HepG2 (cell line): ENCODE results near the gene BAIAP3. TPM values are rescaled to one million over a fixed set of nuclear protein-coding genes. Genes with fewer than 3 reads are reported as not detected.

ENCODE experiments used
- ATAC-seq: fragments of 200-7000 bp; cut with Tn5 transposase; 3 replicates; pipeline ENCODE4 v1.9.1; 2020; ENCODE audit warnings: mild to moderate bottlenecking, moderate library complexity
- BruUV-seq: library from RNA; stranded (reverse); fragments of 400-500 nt; replicated peaks from 2 replicates; lab custom pipeline; 2021; lab: Mats Ljungman, UMichigan
- CTCF ChIA-PET: fragments of 300-600 bp; formaldehyde crosslinking; extraction: SDS; loops from one replicate; lab custom pipeline; 2021; ENCODE audit warnings: low total read pairs, inconsistent platforms, low intra/inter-chr PET ratio; lab: Yijun Ruan, JAX
- POLR2A ChIA-PET: fragments of 350-600 bp; sonication (Branson Sonifier 250); formaldehyde crosslinking; loops from one replicate; lab custom pipeline; 2020; ENCODE audit warnings: antibody characterized with exemption, inconsistent platforms; lab: Yijun Ruan, JAX
- DNase-seq: peaks from one replicate; pipeline ENCODE4 v3.0.0-alpha.2; 2015; ENCODE audit warnings: low spot score
- FAIRE-seq: peaks from 3 replicates; lab custom pipeline; 2011; peaks lifted over from hg19 to GRCh38; lab: Jason Lieb, UNC
- H2AFZ ChIP-seq: one replicate; pipeline ENCODE4 v1.6.1; 2011; ENCODE audit warnings: low read length, inconsistent platforms
- H3K27ac ChIP-seq: fragments of 300-600 bp; 3 replicates; pipeline ENCODE4 v1.8.0; 2011; ENCODE audit warnings: mixed run types, mild to moderate bottlenecking, mixed read lengths, low read length, inconsistent platforms; ENCODE audit not compliant: insufficient read depth; ENCODE audit errors: extremely low read length
- H3K27me3 ChIP-seq, 2 experiments: fragments of 200-600 bp in 1 of 2; 2 replicates in 1 of 2; 3 replicates in 1 of 2; pipeline versions ENCODE4 v1.6.0 to v1.8.0; 2011; ENCODE audit warnings: low read length in 2 of 2, mild to moderate bottlenecking in 2 of 2, moderate library complexity in 2 of 2, inconsistent platforms in 1 of 2; ENCODE audit not compliant: insufficient read depth in 2 of 2, control insufficient read depth in 1 of 2
- H3K36me3 ChIP-seq, 2 experiments: fragments of 200-600 bp in 1 of 2; replicated peaks in 1 of 2; 2 replicates in 1 of 2; 3 replicates in 1 of 2; pipeline versions ENCODE4 v1.5.1 to v1.8.0; 2011; ENCODE audit warnings: low read length in 2 of 2, inconsistent platforms in 1 of 2; ENCODE audit not compliant: insufficient read depth in 2 of 2, control insufficient read depth in 1 of 2
- H3K4me1 ChIP-seq: 2 replicates; pipeline ENCODE4 v1.5.1; 2012; ENCODE audit warnings: low read length, inconsistent platforms; ENCODE audit not compliant: insufficient read depth
- H3K4me2 ChIP-seq: 2 replicates; pipeline ENCODE4 v1.6.0; 2011; ENCODE audit warnings: low read depth, low read length, inconsistent platforms
- H3K4me3 ChIP-seq, 3 experiments: fragments of 200-600 bp in 1 of 3; sonication (generic), shearing (Covaris generic) in 1 of 3; replicated peaks in 1 of 3; 2 replicates each; pipeline ENCODE4 v1.5.1; 2011 to 2016; ENCODE audit warnings: low read length in 3 of 3, inconsistent platforms in 2 of 3, low read depth in 2 of 3, mild to moderate bottlenecking in 2 of 3, control low read depth in 1 of 3, mixed read lengths in 1 of 3; ENCODE audit not compliant: insufficient read depth in 1 of 3
- H3K79me2 ChIP-seq: one replicate; pipeline ENCODE4 v1.6.1; 2011; ENCODE audit warnings: low read length, inconsistent platforms; ENCODE audit not compliant: insufficient read depth
- H3K9ac ChIP-seq: 2 replicates; pipeline ENCODE4 v1.6.0; 2011; ENCODE audit warnings: mild to moderate bottlenecking, low read depth, low read length, inconsistent platforms; ENCODE audit not compliant: insufficient read depth
- H3K9me3 ChIP-seq: 2 replicates; pipeline ENCODE4 v1.5.1; 2012; ENCODE audit warnings: mild to moderate bottlenecking, low read length
- H4K20me1 ChIP-seq: 2 replicates; pipeline ENCODE4 v1.6.0; 2011; ENCODE audit warnings: inconsistent platforms, mild to moderate bottlenecking, low read length, moderate library complexity; ENCODE audit not compliant: insufficient read depth
- AGO2 ChIP-seq: fragments of 200-400 bp; formaldehyde crosslinking; optimal IDR thresholded peaks from 2 replicates; pipeline ENCODE3; 2017; ENCODE audit warnings: mild to moderate bottlenecking, low read depth, low read length, moderate library complexity
- TBX2 ChIP-seq: sonication (generic); formaldehyde crosslinking; IDR thresholded peaks from 2 replicates; pipeline ENCODE4 v1.5.0; 2020; ENCODE audit warnings: missing genetic modification reagents, mild to moderate bottlenecking, borderline replicate concordance
- WGBS: methylation state at CpG from one replicate; pipeline ENCODE4 v1.1.6; 2017; ENCODE audit warnings: low lambda C conversion rate; 5-methylcytosine and 5-hydroxymethylcytosine counted together
- in situ Hi-C: cut with HindIII; loops from 2 replicates; pipeline ENCODE4 v1.10.0; 2017; ENCODE audit warnings: low pct_unique_long_range_greater_than_20kb; ENCODE audit not compliant: extremely low pct_ligation_motif_present
- intact Hi-C: fragments of 100-400 bp; cut with micrococcal nuclease; formaldehyde crosslinking; loops from one replicate; pipeline ENCODE4 v1.10.0; 2022; ENCODE audit not compliant: unreplicated experiment
- polyA plus RNA-seq, 8 experiments: library from polyadenylated mRNA; depleted of rRNA in 3 of 8; stranded (reverse) in 7 of 8; unstranded in 1 of 8; fragments of >200 nt; fragmentation: Illumina TruSeq in 4 of 8; extraction: Trizol in 4 of 8; gene quantifications; 2 replicates each; pipeline versions ENCODE4 v1.2.1 to v1.2.3, GENCODE V29; 2011 to 2016; ENCODE audit warnings: low read depth in 4 of 8, missing spikeins in 1 of 8, mixed read lengths in 1 of 8; ENCODE audit not compliant: insufficient read depth in 1 of 8
- total RNA-seq, 5 experiments: library from RNA; depleted of rRNA; stranded (reverse); fragments of >200 nt; fragmentation: Illumina TruSeq; extraction: Trizol; gene quantifications; 2 replicates each; pipeline ENCODE4 v1.2.3, GENCODE V29; 2016; ENCODE audit warnings: low read depth in 1 of 5
- TF ChIP-seq, protein P1 (sequence below): sonication (generic); formaldehyde crosslinking; IDR thresholded peaks from 2 replicates; pipeline ENCODE4 v1.4.0; 2020; ENCODE audit warnings: mild to moderate bottlenecking, missing genetic modification reagents

BAIAP3 gene
- total and polyA plus RNA-seq, 2 of the 13 experiments (the other 11 are each of a cell fraction or from before 2014, with no cell fraction given) = 3.2 to 5.7 TPM

DNA sequence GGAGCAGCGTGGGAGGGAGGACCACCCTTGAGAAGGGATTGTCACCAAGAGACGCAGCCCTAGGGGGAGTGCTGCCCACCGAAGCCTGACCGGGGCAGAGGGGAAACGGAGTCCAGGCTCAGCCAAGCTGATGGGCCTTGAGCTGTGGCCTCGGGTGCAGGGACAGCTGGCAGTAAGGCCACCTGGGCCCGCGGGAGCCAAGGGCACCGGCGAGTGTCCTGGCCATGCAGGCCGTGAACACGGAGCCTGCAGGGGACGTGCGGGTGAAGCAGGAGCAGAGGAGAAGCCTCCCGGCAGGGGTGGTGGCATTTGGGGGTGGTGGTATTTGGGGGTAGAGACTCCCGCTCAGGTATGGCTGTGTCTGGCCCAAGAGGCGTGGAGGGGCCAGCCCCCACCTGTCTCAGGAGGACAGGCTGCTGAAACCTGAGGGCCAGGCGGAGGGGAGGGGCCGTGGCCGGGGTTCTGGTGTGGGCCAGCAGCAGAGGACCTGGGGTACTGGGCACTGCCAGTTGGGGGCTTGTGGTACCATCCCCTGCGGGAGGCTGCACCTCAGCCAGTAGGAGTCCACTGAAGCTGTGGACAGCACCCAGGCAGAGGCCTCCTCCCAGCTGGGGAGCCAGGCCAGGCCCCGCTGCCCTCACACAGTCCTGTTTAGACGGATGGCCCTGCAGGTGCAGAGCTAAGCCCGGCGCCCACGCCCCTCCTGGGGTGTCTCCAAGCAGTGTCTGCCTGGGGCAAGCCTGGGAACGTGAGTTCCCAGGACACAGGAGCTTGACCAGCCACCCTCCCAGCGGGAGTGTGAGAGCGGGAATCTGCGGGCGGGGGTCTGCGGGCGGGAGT is 22.8 kb downstream of the BAIAP3 start:
- TF ChIP-seq AGO2 (peak; percentile 54), TBX2 (CRISPR knock-in tag) (no peak)
- DNase-seq (no peak), FAIRE-seq (no peak), ATAC-seq (peak; percentile 13; the same call in 2 of the 3 replicates)
- H3K27ac ChIP-seq = no peak overlapping the region
- no peak overlapping the region for H3K9ac ChIP-seq
- peaks cover 0 to 8% of the 10 kb centered on the region in 2 experiments; a peak in 2 of 5 replicates for H3K36me3 ChIP-seq
- CTCF ChIA-PET = no interaction called here
- H3K9me3 ChIP-seq = no peaks in the 10 kb centered on the region
- in situ Hi-C loops (no loop called here), intact Hi-C loops (no loop called here)
- POLR2A ChIA-PET = no interaction called here
- 89% methylated on average over 17 of the region's 33 CpGs for WGBS
- BruUV-seq = no TSS peak
- no peaks in the 10 kb centered on the region; a peak in 1 of 5 replicates for H3K27me3 ChIP-seq
- no peak overlapping the region for H3K4me2 ChIP-seq
- H3K79me2 ChIP-seq = peaks cover 55% of the 10 kb centered on the region
- H3K4me3 ChIP-seq = no peak overlapping the region
- H3K4me1 ChIP-seq = peaks cover 19% of the 10 kb centered on the region
- H4K20me1 ChIP-seq = 0 out of 2 replicates have a peak, but pooled peaks cover 2% of the 10 kb centered on the region
- no peak overlapping the region for H2AFZ ChIP-seq

DNA sequence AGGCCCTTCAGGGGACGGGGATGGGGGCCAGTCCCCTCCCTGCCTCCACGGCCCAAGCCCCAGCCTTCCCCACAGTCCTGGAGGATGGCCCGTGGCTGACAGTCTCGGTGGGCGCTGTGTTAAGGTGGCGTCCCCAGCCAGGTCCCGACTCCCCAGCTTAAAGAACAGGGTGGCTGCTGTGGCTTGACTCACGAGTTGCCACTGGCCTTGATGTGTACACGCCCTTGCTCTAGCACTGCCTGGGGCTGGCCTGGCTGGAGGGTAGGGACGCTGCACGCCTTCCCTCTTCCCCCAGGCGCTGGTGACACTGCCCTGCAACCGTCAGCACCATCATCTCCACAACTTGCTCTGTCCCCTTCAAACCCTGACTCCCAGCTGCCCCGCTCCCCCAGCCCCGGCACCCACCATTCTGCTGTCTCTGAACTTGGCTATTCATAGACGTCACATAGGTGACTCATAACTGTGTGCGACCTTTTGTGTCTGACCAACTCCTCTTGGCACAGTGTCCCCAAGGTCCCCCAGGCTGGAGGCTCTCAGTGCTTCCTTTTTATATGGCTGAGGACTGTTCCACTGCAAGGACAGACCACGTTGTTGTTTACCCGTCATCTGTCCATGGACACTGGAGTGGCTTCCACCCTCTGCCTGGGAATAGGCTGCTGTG is 24.6 kb downstream of the BAIAP3 start:
- FAIRE-seq = no peak
- H3K27me3 ChIP-seq = no peaks in the 10 kb centered on the region
- no peaks in the 10 kb centered on the region for H3K9me3 ChIP-seq
- peaks cover 8 to 22% of the 10 kb centered on the region in 2 experiments for H3K36me3 ChIP-seq
- no peak overlapping the region for H3K4me3 ChIP-seq
- H3K27ac ChIP-seq = no peak overlapping the region
- H3K4me2 ChIP-seq = no peak overlapping the region
- ChIA-PET CTCF (no interaction called here), POLR2A (no interaction called here)
- 0 out of 2 replicates have a peak, but pooled peaks cover 2% of the 10 kb centered on the region for H4K20me1 ChIP-seq
- no peak for DNase-seq
- whole genome bisulfite sequencing = 97% methylated on average over 8 of the region's 19 CpGs
- TF ChIP-seq, protein P1, sequence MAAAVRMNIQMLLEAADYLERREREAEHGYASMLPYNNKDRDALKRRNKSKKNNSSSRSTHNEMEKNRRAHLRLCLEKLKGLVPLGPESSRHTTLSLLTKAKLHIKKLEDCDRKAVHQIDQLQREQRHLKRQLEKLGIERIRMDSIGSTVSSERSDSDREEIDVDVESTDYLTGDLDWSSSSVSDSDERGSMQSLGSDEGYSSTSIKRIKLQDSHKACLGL (CRISPR knock-in tag) = no peak
- peak; percentile 65 for TF ChIP-seq AGO2
- intact Hi-C loops (no loop called here), in situ Hi-C loops (no loop called here)
- peaks cover 45% of the 10 kb centered on the region for H3K79me2 ChIP-seq
- peaks cover 14% of the 10 kb centered on the region for H3K4me1 ChIP-seq
- H2AFZ ChIP-seq = no peak overlapping the region
- no TSS peak for BruUV-seq
- peak; percentile 11 for ATAC-seq
- H3K9ac ChIP-seq = no peak overlapping the region
